ENCODE data around the gene FAM174B.
A peak's percentile ranks its signal among the peaks of the same experiment; 100 is the strongest.

Gene FAM174B

GRCh38 chr15:92599394-92599970, 56.1 kb downstream of the FAM174B start:
- peak; percentile 53 for DNase-seq

- DNase-seq = no peak
These were observed 58.0 kb downstream of the FAM174B start for GRCh38 chr15:92597548-92597947.

- DNase-seq = no peak
These were observed 59.0 kb downstream of the FAM174B start for GRCh38 chr15:92596623-92597022.

- no peak for DNase-seq
These were observed 59.8 kb downstream of the FAM174B start for GRCh38 chr15:92595506-92596381.

GRCh38 chr15:92591275-92591674, 64.3 kb downstream of the FAM174B start:
- DNase-seq = no peak

- no peak for DNase-seq
These were observed 68.6 kb downstream of the FAM174B start for GRCh38 chr15:92586966-92587365.

GRCh38 chr15:92586383-92586942, 69.1 kb downstream of the FAM174B start:
- DNase-seq = no peak

GRCh38 chr15:92584105-92584504, 71.5 kb downstream of the FAM174B start:
- no peak for DNase-seq

- DNase-seq = no peak
These were observed 72.2 kb downstream of the FAM174B start for GRCh38 chr15:92583096-92584034.

- DNase-seq = no peak
These were observed 73.4 kb downstream of the FAM174B start for GRCh38 chr15:92582206-92582605.

- DNase-seq = no peak
These were observed 74.6 kb downstream of the FAM174B start for GRCh38 chr15:92580933-92581445.

- no peak for DNase-seq
These were observed 75.1 kb downstream of the FAM174B start for GRCh38 chr15:92580521-92580920.

GRCh38 chr15:92579931-92580470, 75.6 kb downstream of the FAM174B start:
- no peak for DNase-seq

GRCh38 chr15:92579486-92579885, 76.1 kb downstream of the FAM174B start:
- DNase-seq = no peak

GRCh38 chr15:92578096-92578835, 77.3 kb downstream of the FAM174B start:
- no peak for DNase-seq

- no peak for DNase-seq
These were observed 78.9 kb downstream of the FAM174B start for GRCh38 chr15:92576597-92577200.

GRCh38 chr15:92574566-92574965, 81.0 kb downstream of the FAM174B start:
- no peak for DNase-seq

GRCh38 chr15:92574161-92574560, 81.4 kb downstream of the FAM174B start:
- DNase-seq = no peak

- no peak for DNase-seq
These were observed 83.8 kb downstream of the FAM174B start for GRCh38 chr15:92571824-92572223.

GRCh38 chr15:92570391-92570790, 85.2 kb downstream of the FAM174B start:
- no peak for DNase-seq

- no peak for DNase-seq
These were observed 85.8 kb downstream of the FAM174B start for GRCh38 chr15:92569778-92570177.

All from fibroblast of skin of right quadriceps (primary cell).